Neural cell (in vitro differentiated cells): ENCODE data around the gene CNNM3. TPM values are rescaled to one million over a fixed set of nuclear protein-coding genes. Genes with fewer than 3 reads are reported as not detected.
A peak's percentile ranks its signal among the peaks of the same experiment; 100 is the strongest.

Source experiments
- H2AFZ ChIP-seq: fragments of 200-600, 300-800 bp; sonication (generic), shearing (Covaris generic); 2 replicates; pipeline ENCODE4 v1.6.0; 2014; ENCODE audit warnings: low read depth, mild to moderate bottlenecking, antibody characterized with exemption, low read length, moderate library complexity
- H3F3A ChIP-seq: fragments of 200-600 bp; shearing (Covaris generic); 2 replicates; pipeline ENCODE4 v1.6.1; 2016; ENCODE audit warnings: mild to moderate bottlenecking, moderate library complexity, mixed read lengths, antibody characterized with exemption, low read length; ENCODE audit not compliant: insufficient read depth, poor library complexity, severe bottlenecking
- H3K27ac ChIP-seq: fragments of 200-600, 300-800 bp; sonication (generic), shearing (Covaris generic); 2 replicates; pipeline ENCODE4 v1.5.1; 2014; ENCODE audit warnings: mild to moderate bottlenecking, low read length, moderate library complexity
- H3K27me3 ChIP-seq: fragments of 300-800, 200-600 bp; sonication (generic), shearing (Covaris generic); 2 replicates; pipeline ENCODE4 v1.6.0; 2014; ENCODE audit warnings: mild to moderate bottlenecking, low read depth, low read length, moderate library complexity; ENCODE audit not compliant: insufficient read depth
- H3K36me3 ChIP-seq: fragments of 300-800, 200-600 bp; sonication (generic), shearing (Covaris generic); 2 replicates; pipeline ENCODE4 v1.5.1; 2014; ENCODE audit warnings: mild to moderate bottlenecking, antibody characterized with exemption, low read length, moderate library complexity; ENCODE audit not compliant: insufficient read depth
- H3K4me2 ChIP-seq: fragments of 300-800, 200-600 bp; sonication (generic), shearing (Covaris generic); 2 replicates; pipeline ENCODE4 v1.6.0; 2014; ENCODE audit warnings: mild to moderate bottlenecking, low read length
- H3K4me3 ChIP-seq: fragments of 300-800, 200-600 bp; sonication (generic), shearing (Covaris generic); 2 replicates; pipeline ENCODE4 v1.5.1; 2014; ENCODE audit warnings: mild to moderate bottlenecking, low read length, moderate library complexity
- H3K79me2 ChIP-seq: fragments of 200-600 bp; shearing (Covaris generic); replicated peaks from 2 replicates; pipeline ENCODE4 v1.6.0; 2014; ENCODE audit warnings: mild to moderate bottlenecking, low read length, moderate library complexity; ENCODE audit not compliant: insufficient read depth
- H3K9ac ChIP-seq: fragments of 300-800, 200-600 bp; sonication (generic), shearing (Covaris generic); 2 replicates; pipeline ENCODE4 v1.6.1; 2016; ENCODE audit warnings: mild to moderate bottlenecking, low read length, mixed read lengths
- H3K9me2 ChIP-seq: fragments of 200-600 bp; shearing (Covaris generic); 2 replicates; pipeline ENCODE4 v1.6.1; 2016; ENCODE audit warnings: mild to moderate bottlenecking, low read length, mixed read lengths; ENCODE audit not compliant: insufficient read depth
- H3K9me3 ChIP-seq: fragments of 200-600, 300-800 bp; sonication (generic), shearing (Covaris generic); 2 replicates; pipeline ENCODE4 v1.6.1; 2016; ENCODE audit warnings: mild to moderate bottlenecking, mixed run types, low read length, moderate library complexity, mixed read lengths
- H4K20me1 ChIP-seq: fragments of 200-600 bp; shearing (Covaris generic); 2 replicates; pipeline ENCODE4 v1.6.1; 2016; ENCODE audit warnings: mild to moderate bottlenecking, mixed run types; ENCODE audit not compliant: insufficient read depth
- CTCF ChIP-seq: fragments of 450-650 bp; IDR thresholded peaks from 2 replicates; pipeline ENCODE4 v1.5.1; 2014; ENCODE audit warnings: antibody characterized with exemption, mild to moderate bottlenecking, moderate library complexity; ENCODE audit not compliant: poor library complexity, severe bottlenecking
- EP300 ChIP-seq: fragments of 450-650 bp; conservative IDR thresholded peaks from 2 replicates; pipeline ENCODE4 v1.6.1; 2014; ENCODE audit warnings: antibody characterized with exemption, mild to moderate bottlenecking, moderate library complexity; ENCODE audit not compliant: poor library complexity, severe bottlenecking
- EZH2 ChIP-seq: fragments of 200-600, 300-800 bp; shearing (Covaris generic), sonication (generic); IDR thresholded peaks from 2 replicates; pipeline ENCODE4 v1.6.1; 2014; ENCODE audit warnings: antibody characterized with exemption, low read length, borderline replicate concordance, mild to moderate bottlenecking; ENCODE audit not compliant: insufficient read depth, poor library complexity, severe bottlenecking
- MXI1 ChIP-seq: fragments of 450-650 bp; conservative IDR thresholded peaks from 2 replicates; pipeline ENCODE4 v1.6.1; 2014; ENCODE audit warnings: antibody characterized with exemption, mild to moderate bottlenecking; ENCODE audit not compliant: poor library complexity, severe bottlenecking
- POLR2AphosphoS5 ChIP-seq: IDR thresholded peaks from 2 replicates; pipeline ENCODE4 v1.6.1; 2012
- RAD21 ChIP-seq: fragments of 450-650 bp; conservative IDR thresholded peaks from 2 replicates; pipeline ENCODE4 v1.6.1; 2014; ENCODE audit warnings: antibody characterized with exemption, mild to moderate bottlenecking, moderate library complexity
- REST ChIP-seq: IDR thresholded peaks from 2 replicates; pipeline ENCODE4 v1.6.1; 2012; ENCODE audit warnings: borderline replicate concordance
- SMC3 ChIP-seq: fragments of 450-650 bp; conservative IDR thresholded peaks from 2 replicates; pipeline ENCODE4 v1.6.1; 2014; ENCODE audit warnings: antibody characterized with exemption, mild to moderate bottlenecking, moderate library complexity; ENCODE audit not compliant: poor library complexity
- TAF1 ChIP-seq: IDR thresholded peaks from 2 replicates; pipeline ENCODE4 v1.6.1; 2012; ENCODE audit warnings: low read depth
- polyA plus RNA-seq: library from polyadenylated mRNA; depleted of rRNA; stranded (reverse); fragments of >200 nt; gene quantifications from 2 replicates; pipeline ENCODE4 v1.2.3, GENCODE V29; 2014

The CNNM3 gene
- polyA plus RNA-seq, 1 donor from 2014 or later: 9.6 TPM

GRCh38 chr2:96868555-96869280, 52.6 kb downstream of the CNNM3 start:
- Histone ChIP-seq H3K9me3 (no peaks in the 10 kb centered on the region), H3K27me3 (no peaks in the 10 kb centered on the region), H3K36me3 (no peaks in the 10 kb centered on the region), H2AFZ (peak overlapping the region; percentile 56), H3K79me2 (peaks cover 34% of the 10 kb centered on the region), H3K27ac (peak overlapping the region; percentile 90), H3K9ac (peak overlapping the region; percentile 98), H3K9me2 (no peaks in the 10 kb centered on the region), H3K4me3 (peak overlapping the region; percentile 94), H3K4me2 (peak overlapping the region; percentile 88), H4K20me1 (peaks cover 16% of the 10 kb centered on the region), H3F3A (no peaks in the 10 kb centered on the region)
- no peak for TF ChIP-seq EZH2
- no peak for TF ChIP-seq RAD21
- peak; percentile 71 for TF ChIP-seq POLR2AphosphoS5
- peak; percentile 31 for TF ChIP-seq SMC3
- peak; percentile 72 for TF ChIP-seq CTCF
- peak; percentile 68 for TF ChIP-seq REST
- peak; percentile 59 for TF ChIP-seq TAF1
- TF ChIP-seq EP300: peak; percentile 26
- TF ChIP-seq MXI1: no peak

GRCh38 chr2:96869281-96869821, 53.3 kb downstream of the CNNM3 start:
- no peak overlapping the region for H2AFZ ChIP-seq
- H3K79me2 ChIP-seq: peaks cover 34% of the 10 kb centered on the region

More at GRCh38 chr2:96869281-96869821, 53.3 kb downstream of the CNNM3 start:
- Histone ChIP-seq H3K27me3 (no peaks in the 10 kb centered on the region), H3K4me2 (no peak overlapping the region), H3K36me3 (no peaks in the 10 kb centered on the region), H3K9me2 (no peaks in the 10 kb centered on the region), H3K4me3 (peak overlapping the region; percentile 94), H3K27ac (peak overlapping the region; percentile 90), H3K9me3 (no peaks in the 10 kb centered on the region), H3K9ac (peak overlapping the region; percentile 98), H3F3A (no peaks in the 10 kb centered on the region), H4K20me1 (peaks cover 16% of the 10 kb centered on the region)
- TF ChIP-seq MXI1 (no peak), EZH2 (no peak), SMC3 (no peak)
